ENCODE measurements around the gene CIBAR2. TPM values are rescaled to one million over a fixed set of nuclear protein-coding genes. Genes with fewer than 3 reads are reported as not detected.

Gene CIBAR2
- total RNA-seq, 1 donor from 2014 or later, result not detected

DNA sequence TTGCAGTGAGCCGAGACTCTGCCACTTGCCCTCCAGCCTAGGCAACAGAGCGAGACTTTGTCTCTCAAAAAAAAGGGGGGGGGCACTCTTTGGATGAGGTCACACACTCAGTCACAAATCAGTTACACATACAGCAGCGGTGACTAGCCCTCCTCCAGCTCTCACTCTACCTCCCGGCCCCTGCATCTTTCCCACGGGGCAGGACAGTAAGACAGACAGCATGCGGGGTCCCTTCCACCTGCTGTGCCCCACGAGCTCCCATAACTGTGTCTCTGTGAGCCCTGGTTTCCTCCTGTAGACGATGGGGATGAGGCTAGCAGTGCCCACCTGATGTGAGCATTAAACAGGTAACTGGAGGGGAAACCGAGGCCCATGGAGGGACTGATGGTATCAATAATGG is 5.2 kb downstream of the CIBAR2 start:
- TF ChIP-seq, protein P1, sequence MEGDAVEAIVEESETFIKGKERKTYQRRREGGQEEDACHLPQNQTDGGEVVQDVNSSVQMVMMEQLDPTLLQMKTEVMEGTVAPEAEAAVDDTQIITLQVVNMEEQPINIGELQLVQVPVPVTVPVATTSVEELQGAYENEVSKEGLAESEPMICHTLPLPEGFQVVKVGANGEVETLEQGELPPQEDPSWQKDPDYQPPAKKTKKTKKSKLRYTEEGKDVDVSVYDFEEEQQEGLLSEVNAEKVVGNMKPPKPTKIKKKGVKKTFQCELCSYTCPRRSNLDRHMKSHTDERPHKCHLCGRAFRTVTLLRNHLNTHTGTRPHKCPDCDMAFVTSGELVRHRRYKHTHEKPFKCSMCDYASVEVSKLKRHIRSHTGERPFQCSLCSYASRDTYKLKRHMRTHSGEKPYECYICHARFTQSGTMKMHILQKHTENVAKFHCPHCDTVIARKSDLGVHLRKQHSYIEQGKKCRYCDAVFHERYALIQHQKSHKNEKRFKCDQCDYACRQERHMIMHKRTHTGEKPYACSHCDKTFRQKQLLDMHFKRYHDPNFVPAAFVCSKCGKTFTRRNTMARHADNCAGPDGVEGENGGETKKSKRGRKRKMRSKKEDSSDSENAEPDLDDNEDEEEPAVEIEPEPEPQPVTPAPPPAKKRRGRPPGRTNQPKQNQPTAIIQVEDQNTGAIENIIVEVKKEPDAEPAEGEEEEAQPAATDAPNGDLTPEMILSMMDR (IDR thresholded peaks at IDR 0.05; ENCODE audit: insufficient read depth, low read length, poor library complexity, severe bottlenecking), result no peak
- Histone ChIP-seq H3K36me3 (ENCODE audit: control insufficient read depth, insufficient read depth, low read length) (no peaks in the 10 kb centered on the region), H3K4me3 (ENCODE audit: low read depth, low read length) (no peak overlapping the region), H3K27me3 (ENCODE audit: control insufficient read depth, insufficient read depth, low read length) (peaks cover 9% of the 10 kb centered on the region)
- DNase-seq (ENCODE audit: low read depth), result no peak

DNA sequence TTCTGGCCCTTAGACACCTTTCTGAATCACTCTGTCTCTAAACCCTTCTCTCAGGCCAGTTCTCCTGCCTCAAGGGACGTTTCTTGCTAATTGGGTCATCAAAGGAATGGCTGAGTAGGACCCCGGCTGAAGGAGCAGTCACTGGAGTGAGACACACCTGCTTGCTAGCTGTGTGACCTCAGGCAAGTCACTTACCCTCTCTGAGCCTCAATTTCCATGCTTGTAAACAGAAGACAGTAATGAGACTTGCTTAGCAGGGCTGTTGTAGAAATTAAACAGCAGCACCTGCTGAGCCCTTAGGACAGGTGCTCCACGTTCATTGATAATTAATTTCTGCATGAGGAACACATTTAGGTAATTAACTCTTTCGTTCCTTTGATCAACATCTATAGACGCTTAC is 6.8 kb downstream of the CIBAR2 start:
- no peak for DNase-seq (ENCODE audit: low read depth)
- TF ChIP-seq, protein P1 (IDR thresholded peaks at IDR 0.05; ENCODE audit: insufficient read depth, low read length, poor library complexity, severe bottlenecking), result no peak
- H3K4me3 ChIP-seq (ENCODE audit: low read depth, low read length), result no peak overlapping the region

DNA sequence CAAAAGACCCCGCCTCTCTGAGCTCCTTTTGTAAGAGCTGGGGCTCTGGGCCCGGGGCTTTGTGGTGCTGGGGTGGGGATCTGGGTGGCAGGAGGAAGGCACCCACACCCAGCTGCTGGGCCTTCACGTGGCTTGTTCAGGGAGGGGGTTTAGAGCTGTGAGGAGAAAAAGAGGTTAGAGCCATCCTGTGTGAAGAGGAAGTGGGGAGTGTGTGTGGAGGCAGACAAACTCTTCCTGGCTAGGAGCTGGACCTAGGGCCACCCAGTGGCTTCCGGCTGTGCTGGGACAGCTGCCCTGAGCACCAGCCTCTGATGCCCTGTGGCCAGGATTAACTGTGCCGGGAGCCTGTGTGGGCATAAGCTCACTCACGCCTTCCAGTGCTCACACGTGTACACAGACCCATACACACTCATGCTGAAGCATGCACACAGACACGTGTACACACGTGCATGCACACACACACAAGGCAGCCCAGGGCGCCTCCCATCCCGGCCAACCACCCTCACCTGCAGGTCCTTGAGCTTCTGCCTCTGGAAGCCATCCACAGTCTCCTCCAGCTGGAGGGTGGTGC is 7.4 kb downstream of the CIBAR2 start:
- DNase-seq (ENCODE audit: low read depth), result no peak

More for the DNA sequence above, 6.8 kb downstream of the CIBAR2 start:
- Histone ChIP-seq H3K36me3 (ENCODE audit: control insufficient read depth, insufficient read depth, low read length) (no peaks in the 10 kb centered on the region), H3K27me3 (ENCODE audit: control insufficient read depth, insufficient read depth, low read length) (peaks cover 9% of the 10 kb centered on the region)

GRCh38 chr16:85104147-85104546 is 8.1 kb downstream of the CIBAR2 start:
- no peak overlapping the region for H3K4me3 ChIP-seq (ENCODE audit: low read depth, low read length)
- TF ChIP-seq, protein P1 (IDR thresholded peaks at IDR 0.05; ENCODE audit: insufficient read depth, low read length, poor library complexity, severe bottlenecking), result no peak
- H3K36me3 ChIP-seq (ENCODE audit: control insufficient read depth, insufficient read depth, low read length), result no peaks in the 10 kb centered on the region
- peaks cover 9% of the 10 kb centered on the region for H3K27me3 ChIP-seq (ENCODE audit: control insufficient read depth, insufficient read depth, low read length)
- DNase-seq (ENCODE audit: low read depth), result no peak

More for the DNA sequence above, 7.4 kb downstream of the CIBAR2 start:
- no peaks in the 10 kb centered on the region for H3K36me3 ChIP-seq (ENCODE audit: control insufficient read depth, insufficient read depth, low read length)
- H3K4me3 ChIP-seq (ENCODE audit: low read depth, low read length), result no peak overlapping the region
- H3K27me3 ChIP-seq (ENCODE audit: control insufficient read depth, insufficient read depth, low read length), result peaks cover 9% of the 10 kb centered on the region
- TF ChIP-seq, protein P1 (IDR thresholded peaks at IDR 0.05; ENCODE audit: insufficient read depth, low read length, poor library complexity, severe bottlenecking), result no peak

GRCh38 chr16:85103114-85104079 is 8.9 kb downstream of the CIBAR2 start:
- no peak for DNase-seq (ENCODE audit: low read depth)
- Histone ChIP-seq H3K27me3 (ENCODE audit: control insufficient read depth, insufficient read depth, low read length) (peaks cover 9% of the 10 kb centered on the region), H3K36me3 (ENCODE audit: control insufficient read depth, insufficient read depth, low read length) (no peaks in the 10 kb centered on the region), H3K4me3 (ENCODE audit: low read depth, low read length) (no peak overlapping the region)
- TF ChIP-seq, protein P1 (IDR thresholded peaks at IDR 0.05; ENCODE audit: insufficient read depth, low read length, poor library complexity, severe bottlenecking), result no peak
